CD14-positive monocyte (primary cell): ENCODE measurements around the gene SPINT1. TPM values are rescaled to one million over a fixed set of nuclear protein-coding genes. Genes with fewer than 3 reads are reported as not detected.

Experiments
- DNase-seq, 3 donors: peaks; one replicate each; pipeline ENCODE4 v3.0.0-alpha.2; 2011 to 2022
- H2AFZ ChIP-seq: 2 replicates; pipeline ENCODE4 v1.6.0; 2012; ENCODE audit warnings: mild to moderate bottlenecking, low read depth, low read length, inconsistent platforms; ENCODE audit not compliant: insufficient read depth, poor library complexity, severe bottlenecking
- H3K27ac ChIP-seq, 2 donors: 1 replicate in 1 of 2; 2 replicates in 1 of 2; pipeline ENCODE4 v1.5.1; 2012 to 2013; ENCODE audit warnings: low read length in 2 of 2, control low read depth in 1 of 2, inconsistent platforms in 1 of 2, low read depth in 1 of 2, mild to moderate bottlenecking in 1 of 2
- H3K27me3 ChIP-seq, 2 donors: one replicate each; pipeline versions ENCODE4 v1.6.0 to v1.6.1; 2011 to 2013; ENCODE audit warnings: low read length in 2 of 2; ENCODE audit not compliant: control insufficient read depth in 2 of 2, insufficient read depth in 2 of 2
- H3K36me3 ChIP-seq, 2 donors: replicated peaks in 1 of 2; 1 replicate in 1 of 2; 2 replicates in 1 of 2; pipeline versions ENCODE4 v1.5.1 to v1.6.1; 2012 to 2013; ENCODE audit warnings: low read length in 2 of 2, control low read depth in 1 of 2, inconsistent platforms in 1 of 2, mild to moderate bottlenecking in 1 of 2; ENCODE audit not compliant: insufficient read depth in 2 of 2, control insufficient read depth in 1 of 2
- H3K4me1 ChIP-seq, 2 donors: 1 replicate in 1 of 2; 2 replicates in 1 of 2; pipeline versions ENCODE4 v1.5.1 to v1.6.1; 2012 to 2013; ENCODE audit warnings: low read length in 2 of 2, control low read depth in 1 of 2, inconsistent platforms in 1 of 2, mild to moderate bottlenecking in 1 of 2, moderate library complexity in 1 of 2; ENCODE audit not compliant: insufficient read depth in 2 of 2, control insufficient read depth in 1 of 2
- H3K4me2 ChIP-seq: replicated peaks from 2 replicates; pipeline ENCODE3; 2012; ENCODE audit warnings: low read length, moderate library complexity, mild to moderate bottlenecking; ENCODE audit not compliant: poor library complexity, severe bottlenecking; ENCODE audit errors: extremely low read depth
- H3K4me3 ChIP-seq, 3 experiments: fragments of 200-600 bp in 1 of 3; sonication (generic) in 1 of 3; replicated peaks in 1 of 3; 1 replicate in 2 of 3; 2 replicates in 1 of 3; pipeline ENCODE4 v1.5.1; 2011 to 2013; ENCODE audit warnings: low read length in 3 of 3, mild to moderate bottlenecking in 3 of 3, control low read depth in 2 of 3, low read depth in 2 of 3, inconsistent platforms in 1 of 3, moderate library complexity in 1 of 3
- H3K79me2 ChIP-seq: 2 replicates; pipeline ENCODE4 v1.6.0; 2012; ENCODE audit warnings: mild to moderate bottlenecking, control low read depth, inconsistent platforms, low read length, moderate library complexity; ENCODE audit not compliant: insufficient read depth
- H3K9ac ChIP-seq: 2 replicates; pipeline ENCODE4 v1.6.0; 2017; ENCODE audit warnings: low read length, mild to moderate bottlenecking; ENCODE audit not compliant: insufficient read depth, poor library complexity, severe bottlenecking
- H3K9me3 ChIP-seq, 2 donors: replicated peaks in 1 of 2; 1 replicate in 1 of 2; 2 replicates in 1 of 2; pipeline versions ENCODE4 v1.5.1 to v1.6.1; 2012 to 2013; ENCODE audit warnings: low read length in 2 of 2, control low read depth in 1 of 2; ENCODE audit not compliant: control insufficient read depth in 1 of 2, insufficient read depth in 1 of 2
- H4K20me1 ChIP-seq: 2 replicates; pipeline ENCODE4 v1.6.0; 2012; ENCODE audit warnings: mild to moderate bottlenecking, low read length, control low read depth, moderate library complexity; ENCODE audit not compliant: insufficient read depth
- H3K27ac Mint-ChIP-seq, 7 donors: one replicate each; pipeline ENCODE4 v1.8.0; 2020; ENCODE audit warnings: mild to moderate bottlenecking in 7 of 7, mixed read lengths in 7 of 7, moderate library complexity in 6 of 7, inconsistent platforms in 2 of 7
- H3K27me3 Mint-ChIP-seq, 3 donors: one replicate each; pipeline ENCODE4 v1.8.0; 2021 to 2022; ENCODE audit warnings: low read depth in 3 of 3, mild to moderate bottlenecking in 3 of 3, mixed read lengths in 3 of 3, moderate library complexity in 3 of 3, inconsistent platforms in 1 of 3
- H3K36me3 Mint-ChIP-seq, 2 donors: one replicate each; pipeline ENCODE4 v1.8.0; 2020; ENCODE audit warnings: mixed read lengths in 2 of 2, inconsistent platforms in 1 of 2, mild to moderate bottlenecking in 1 of 2
- H3K4me1 Mint-ChIP-seq: one replicate; pipeline ENCODE4 v1.8.0; 2020; ENCODE audit warnings: mild to moderate bottlenecking, mixed read lengths
- H3K4me3 Mint-ChIP-seq, 2 donors: one replicate each; pipeline ENCODE4 v1.8.0; 2020; ENCODE audit warnings: mild to moderate bottlenecking in 2 of 2, mixed read lengths in 2 of 2, moderate library complexity in 1 of 2
- H3K9me3 Mint-ChIP-seq, 7 donors: one replicate each; pipeline ENCODE4 v1.8.0; 2020 to 2022; ENCODE audit warnings: mixed read lengths in 7 of 7, mild to moderate bottlenecking in 6 of 7, moderate library complexity in 6 of 7, inconsistent platforms in 2 of 7
- CTCF ChIP-seq: fragments of 200-600 bp; IDR thresholded peaks from one replicate; pipeline ENCODE4 v1.8.0; 2022; ENCODE audit warnings: antibody characterized with exemption, mild to moderate bottlenecking
- WGBS: methylation state at CpG from one replicate; pipeline ENCODE4 v1.1.5; 2013; ENCODE audit warnings: missing lambda C conversion rate; ENCODE audit not compliant: insufficient coverage; 5-methylcytosine and 5-hydroxymethylcytosine counted together
- intact Hi-C, 2 donors: fragments of 100-400 bp; cut with micrococcal nuclease; formaldehyde crosslinking; loops; one replicate each; pipeline versions ENCODE4 v1.15.0 to v1.15.1; 2023
- polyA plus RNA-seq, 3 donors: library from polyadenylated mRNA; depleted of rRNA in 1 of 3; unstranded in 2 of 3; stranded (reverse) in 1 of 3; fragments of 300-500 nt in 2 of 3; fragments of >200 nt in 1 of 3; fragmentation: Illumina TruSeq in 2 of 3; gene quantifications; 1 replicate in 2 of 3; 2 replicates in 1 of 3; pipeline ENCODE4 v1.2.3, GENCODE V29; 2012 to 2021

The SPINT1 gene
- polyA plus RNA-seq, 3 donors, result 17.1 to 46.5 (median 21.5) TPM

DNA sequence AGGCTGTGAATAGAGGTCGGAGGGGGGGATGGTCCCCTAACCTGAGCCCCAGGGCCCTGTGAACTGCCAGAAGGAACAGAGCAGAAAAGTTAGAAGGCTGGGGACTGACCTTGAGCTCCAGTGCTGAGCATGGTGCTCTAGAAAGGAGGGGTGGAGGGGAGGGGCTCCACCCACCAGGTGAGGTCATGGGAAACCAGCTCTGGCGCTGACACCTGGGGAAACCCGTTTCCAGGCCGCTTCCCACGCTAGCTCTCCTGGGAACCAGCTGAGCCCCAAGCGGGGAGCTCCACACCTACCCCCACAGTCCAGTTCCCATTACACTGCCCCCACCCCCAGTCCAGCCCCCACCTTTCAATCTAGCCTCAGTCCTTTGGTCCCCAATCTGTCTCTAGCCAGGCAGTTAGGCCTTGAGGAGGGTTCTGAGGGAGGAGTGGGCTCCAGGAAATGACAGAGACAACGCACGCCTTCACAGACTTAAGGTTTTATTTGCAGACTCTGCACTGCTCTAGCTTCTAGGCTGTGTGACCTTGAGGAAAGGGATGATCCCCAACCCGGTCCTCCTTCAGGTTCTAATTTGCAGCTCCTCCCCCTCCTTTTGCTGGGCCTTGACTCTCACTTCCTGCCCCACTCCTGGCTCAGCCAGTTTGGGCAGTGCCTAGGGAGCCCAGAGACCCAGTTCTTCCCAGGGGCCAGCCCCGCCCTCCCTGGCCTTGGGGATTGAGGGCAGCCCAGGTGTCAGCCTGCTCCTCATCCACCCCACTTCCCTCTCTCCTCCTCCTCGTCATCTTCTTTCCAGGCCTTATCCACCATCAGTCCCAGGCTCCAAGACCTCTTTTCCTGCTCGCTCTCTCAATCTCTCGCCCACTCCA lies 28.1 kb downstream of the SPINT1 start:
- peaks cover 26 to 41% (median 33%) of the 10 kb centered on the region in 3 donors for H3K27me3 Mint-ChIP-seq
- peaks cover 11% of the 10 kb centered on the region for H3K4me1 Mint-ChIP-seq
- TF ChIP-seq CTCF, result no peak
- no peak for DNase-seq
- H2AFZ ChIP-seq, result no peak overlapping the region
- WGBS, result 91% methylated on average over 11 of the region's 13 CpGs
- H3K27ac Mint-ChIP-seq, result no peak overlapping the region
- no peak overlapping the region for H3K4me3 ChIP-seq
- H3K79me2 ChIP-seq, result no peaks in the 10 kb centered on the region
- H3K27me3 ChIP-seq, result peaks cover 5 to 24% of the 10 kb centered on the region in 2 donors
- no peaks in the 10 kb centered on the region for H4K20me1 ChIP-seq
- no peak overlapping the region for H3K27ac ChIP-seq
- no peak overlapping the region for H3K4me2 ChIP-seq
- no peaks in the 10 kb centered on the region for H3K36me3 Mint-ChIP-seq
- intact Hi-C loops, result no loop called here
- no peaks in the 10 kb centered on the region for H3K36me3 ChIP-seq
- no peak overlapping the region for H3K9ac ChIP-seq
- H3K9me3 ChIP-seq, result no peaks in the 10 kb centered on the region
- peaks cover 0 to 6% (median 0%) of the 10 kb centered on the region in 7 donors for H3K9me3 Mint-ChIP-seq
- H3K4me1 ChIP-seq, result peaks cover 8 to 13% of the 10 kb centered on the region in 2 donors
- H3K4me3 Mint-ChIP-seq, result peak overlapping the region in 1 of 2 donors; percentile 71

DNA sequence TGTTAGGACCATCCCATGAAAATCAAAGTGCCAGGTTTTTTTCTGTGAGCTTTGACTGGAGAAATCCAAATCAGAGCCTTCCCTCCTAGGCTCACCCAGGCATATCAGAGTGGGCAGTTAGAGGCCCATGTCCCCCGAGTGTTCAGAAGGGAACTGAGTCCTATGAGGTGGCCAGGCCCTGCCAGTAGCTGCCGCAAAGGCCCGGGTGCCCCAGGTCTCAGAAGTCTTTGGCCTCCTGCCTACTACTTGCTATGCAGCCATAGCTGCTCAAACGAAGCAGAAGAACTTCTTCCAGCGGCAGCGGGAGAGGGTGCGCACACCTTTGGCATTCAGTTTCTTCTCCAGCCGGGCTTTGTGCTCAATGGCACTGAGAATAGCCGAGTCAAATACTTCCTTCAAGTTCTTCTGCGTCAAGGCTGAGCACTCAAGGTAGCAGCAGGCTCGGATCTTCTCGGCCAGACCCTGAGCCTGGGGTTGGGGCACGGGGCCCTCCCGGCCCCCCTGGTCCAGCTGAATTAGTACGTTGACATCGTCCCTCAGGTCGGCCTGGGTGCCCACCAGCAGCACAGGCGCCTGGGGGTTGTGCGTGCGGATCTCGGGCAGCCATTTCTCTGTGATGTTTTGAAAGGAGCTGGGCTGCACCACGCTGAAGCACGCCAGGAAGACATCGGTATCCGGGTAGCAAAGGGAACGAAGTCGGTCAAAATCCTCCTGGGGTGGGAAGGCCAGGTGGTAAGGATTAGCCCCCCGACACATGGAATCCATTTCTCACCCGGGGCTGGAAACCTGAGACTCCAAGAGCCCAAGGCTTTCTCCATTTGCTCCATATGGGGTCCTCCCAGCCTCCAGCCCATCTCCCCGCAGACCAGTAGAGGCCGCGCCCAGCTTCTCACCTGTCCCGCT lies 29.2 kb downstream of the SPINT1 start:
- Mint-ChIP-seq H3K9me3 (peaks cover 0 to 6% (median 0%) of the 10 kb centered on the region in 7 donors), H3K4me1 (peaks cover 11% of the 10 kb centered on the region), H3K27me3 (peaks cover 26 to 42% (median 33%) of the 10 kb centered on the region in 3 donors), H3K36me3 (no peaks in the 10 kb centered on the region), H3K4me3 (peak overlapping the region; percentile 74 to 86), H3K27ac (no peak overlapping the region)
- no peak for DNase-seq
- H3K79me2 ChIP-seq, result no peaks in the 10 kb centered on the region
- intact Hi-C loops, result no loop called here
- peaks cover 5 to 24% of the 10 kb centered on the region in 2 donors for H3K27me3 ChIP-seq
- peak overlapping the region; percentile 90 for H3K4me2 ChIP-seq
- H3K27ac ChIP-seq, result no peak overlapping the region
- TF ChIP-seq CTCF, result no peak
- H3K9me3 ChIP-seq, result no peaks in the 10 kb centered on the region
- peak overlapping the region; percentile 83 for H2AFZ ChIP-seq
- 67% methylated on average over 31 of the region's 33 CpGs for WGBS
- H3K4me1 ChIP-seq, result peaks cover 8 to 13% of the 10 kb centered on the region in 2 donors
- no peaks in the 10 kb centered on the region for H3K36me3 ChIP-seq
- H3K4me3 ChIP-seq, result peak overlapping the region in 2 of 3 experiments; percentile 6 to 77
- H4K20me1 ChIP-seq, result no peaks in the 10 kb centered on the region
- H3K9ac ChIP-seq, result peak overlapping the region; percentile 44
